ENCODE results near the gene UQCC5. TPM values are rescaled to one million over a fixed set of nuclear protein-coding genes. Genes with fewer than 3 reads are reported as not detected.

Gene UQCC5, protein sequence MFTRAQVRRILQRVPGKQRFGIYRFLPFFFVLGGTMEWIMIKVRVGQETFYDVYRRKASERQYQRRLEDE
- total RNA-seq = 18.4 and 18.6 TPM in 2 replicates
- long read RNA-seq, partial matches to known transcripts = 0 of 5 reads
- long read RNA-seq, other reads (novel, unspliced or antisense) = 1 of 5 reads

DNA sequence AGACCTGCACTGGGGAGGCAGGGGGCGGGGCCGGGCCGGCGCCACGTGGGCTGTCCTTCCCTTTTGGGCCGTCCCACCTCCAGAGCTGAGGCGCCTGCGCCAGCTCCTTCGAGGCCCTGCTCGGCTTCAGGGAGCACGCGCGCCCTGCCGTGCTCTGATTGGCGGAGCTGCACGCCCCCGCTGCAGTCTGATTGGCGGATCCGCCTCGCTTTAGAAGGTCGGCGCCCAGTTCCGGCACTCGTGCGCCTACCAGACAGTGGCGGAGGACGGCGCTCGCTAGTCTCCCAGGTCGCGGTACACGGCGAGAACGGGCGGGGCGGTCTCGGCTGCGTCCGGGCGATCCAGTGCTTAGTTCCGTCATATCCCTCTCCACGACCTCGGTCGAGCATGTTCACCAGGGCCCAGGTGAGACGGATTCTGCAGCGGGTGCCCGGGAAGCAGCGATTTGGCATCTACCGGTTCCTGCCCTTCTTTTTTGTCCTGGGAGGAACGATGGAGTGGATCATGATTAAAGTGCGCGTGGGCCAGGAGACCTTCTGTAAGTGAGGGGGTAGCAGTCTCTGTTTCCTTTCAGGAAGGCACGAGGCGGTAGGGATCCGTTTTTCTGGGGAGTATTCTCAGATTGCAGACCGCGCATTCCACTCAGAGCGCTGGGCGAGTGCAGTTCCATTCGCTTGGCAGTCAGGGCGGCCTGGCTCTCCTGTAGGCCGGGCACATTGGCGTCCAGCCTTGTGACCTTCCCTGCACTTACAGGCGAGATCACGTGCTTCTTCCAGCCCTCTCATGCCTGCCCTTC is at the start of gene UQCC5:
TSS of gene UQCC5 (plus strand) at position 237 of the 796 bp plus-strand sequence. CDS start at position 388, 151 bp downstream.
- H3K36me3 Mint-ChIP-seq (ENCODE audit: unreplicated experiment) = peaks cover 17% of the 10 kb centered on the region
- TF ChIP-seq, protein P1, sequence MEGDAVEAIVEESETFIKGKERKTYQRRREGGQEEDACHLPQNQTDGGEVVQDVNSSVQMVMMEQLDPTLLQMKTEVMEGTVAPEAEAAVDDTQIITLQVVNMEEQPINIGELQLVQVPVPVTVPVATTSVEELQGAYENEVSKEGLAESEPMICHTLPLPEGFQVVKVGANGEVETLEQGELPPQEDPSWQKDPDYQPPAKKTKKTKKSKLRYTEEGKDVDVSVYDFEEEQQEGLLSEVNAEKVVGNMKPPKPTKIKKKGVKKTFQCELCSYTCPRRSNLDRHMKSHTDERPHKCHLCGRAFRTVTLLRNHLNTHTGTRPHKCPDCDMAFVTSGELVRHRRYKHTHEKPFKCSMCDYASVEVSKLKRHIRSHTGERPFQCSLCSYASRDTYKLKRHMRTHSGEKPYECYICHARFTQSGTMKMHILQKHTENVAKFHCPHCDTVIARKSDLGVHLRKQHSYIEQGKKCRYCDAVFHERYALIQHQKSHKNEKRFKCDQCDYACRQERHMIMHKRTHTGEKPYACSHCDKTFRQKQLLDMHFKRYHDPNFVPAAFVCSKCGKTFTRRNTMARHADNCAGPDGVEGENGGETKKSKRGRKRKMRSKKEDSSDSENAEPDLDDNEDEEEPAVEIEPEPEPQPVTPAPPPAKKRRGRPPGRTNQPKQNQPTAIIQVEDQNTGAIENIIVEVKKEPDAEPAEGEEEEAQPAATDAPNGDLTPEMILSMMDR (IDR thresholded peaks at IDR 0.05) = no peak
- peak within 1 kb of the TSS; percentile 98 for H3K27ac Mint-ChIP-seq (ENCODE audit: unreplicated experiment)
- H3K4me1 Mint-ChIP-seq (ENCODE audit: unreplicated experiment) = peaks cover 48% of the 10 kb centered on the region
- H3K9me3 Mint-ChIP-seq (ENCODE audit: unreplicated experiment) = no peaks in the 10 kb centered on the region
- peak within 1 kb of the TSS; percentile 99 for H3K4me3 Mint-ChIP-seq (ENCODE audit: unreplicated experiment)
- peak; percentile 99 for DNase-seq (ENCODE audit: extremely low spot score, unreplicated experiment)
- H3K27me3 Mint-ChIP-seq (ENCODE audit: unreplicated experiment) = no peaks in the 10 kb centered on the region

DNA sequence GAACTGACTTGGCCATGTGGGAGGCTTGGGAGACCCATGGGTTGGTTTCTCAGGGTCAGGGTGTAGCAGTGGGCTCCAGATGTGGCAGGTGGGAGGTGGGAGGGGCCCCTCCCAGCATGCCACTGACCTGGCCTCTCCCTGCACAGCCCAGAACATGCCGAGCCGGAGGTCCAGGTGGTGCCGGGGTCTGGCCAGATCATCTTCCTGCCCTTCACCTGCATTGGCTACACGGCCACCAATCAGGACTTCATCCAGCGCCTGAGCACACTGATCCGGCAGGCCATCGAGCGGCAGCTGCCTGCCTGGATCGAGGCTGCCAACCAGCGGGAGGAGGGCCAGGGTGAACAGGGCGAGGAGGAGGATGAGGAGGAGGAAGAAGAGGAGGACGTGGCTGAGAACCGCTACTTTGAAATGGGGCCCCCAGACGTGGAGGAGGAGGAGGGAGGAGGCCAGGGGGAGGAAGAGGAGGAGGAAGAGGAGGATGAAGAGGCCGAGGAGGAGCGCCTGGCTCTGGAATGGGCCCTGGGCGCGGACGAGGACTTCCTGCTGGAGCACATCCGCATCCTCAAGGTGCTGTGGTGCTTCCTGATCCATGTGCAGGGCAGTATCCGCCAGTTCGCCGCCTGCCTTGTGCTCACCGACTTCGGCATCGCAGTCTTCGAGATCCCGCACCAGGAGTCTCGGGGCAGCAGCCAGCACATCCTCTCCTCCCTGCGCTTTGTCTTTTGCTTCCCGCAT is 49.2 kb upstream of the UQCC5 start:
- TF ChIP-seq, protein P1 (IDR thresholded peaks at IDR 0.05) = no peak
- H3K4me3 Mint-ChIP-seq (ENCODE audit: unreplicated experiment) = no peak overlapping the region
- no peaks in the 10 kb centered on the region for H3K27me3 Mint-ChIP-seq (ENCODE audit: unreplicated experiment)
- H3K9me3 Mint-ChIP-seq (ENCODE audit: unreplicated experiment) = no peaks in the 10 kb centered on the region
- no peak for DNase-seq (ENCODE audit: extremely low spot score, unreplicated experiment)
- peaks cover 37% of the 10 kb centered on the region for H3K36me3 Mint-ChIP-seq (ENCODE audit: unreplicated experiment)
- no peak overlapping the region for H3K27ac Mint-ChIP-seq (ENCODE audit: unreplicated experiment)
- peaks cover 12% of the 10 kb centered on the region for H3K4me1 Mint-ChIP-seq (ENCODE audit: unreplicated experiment)

DNA sequence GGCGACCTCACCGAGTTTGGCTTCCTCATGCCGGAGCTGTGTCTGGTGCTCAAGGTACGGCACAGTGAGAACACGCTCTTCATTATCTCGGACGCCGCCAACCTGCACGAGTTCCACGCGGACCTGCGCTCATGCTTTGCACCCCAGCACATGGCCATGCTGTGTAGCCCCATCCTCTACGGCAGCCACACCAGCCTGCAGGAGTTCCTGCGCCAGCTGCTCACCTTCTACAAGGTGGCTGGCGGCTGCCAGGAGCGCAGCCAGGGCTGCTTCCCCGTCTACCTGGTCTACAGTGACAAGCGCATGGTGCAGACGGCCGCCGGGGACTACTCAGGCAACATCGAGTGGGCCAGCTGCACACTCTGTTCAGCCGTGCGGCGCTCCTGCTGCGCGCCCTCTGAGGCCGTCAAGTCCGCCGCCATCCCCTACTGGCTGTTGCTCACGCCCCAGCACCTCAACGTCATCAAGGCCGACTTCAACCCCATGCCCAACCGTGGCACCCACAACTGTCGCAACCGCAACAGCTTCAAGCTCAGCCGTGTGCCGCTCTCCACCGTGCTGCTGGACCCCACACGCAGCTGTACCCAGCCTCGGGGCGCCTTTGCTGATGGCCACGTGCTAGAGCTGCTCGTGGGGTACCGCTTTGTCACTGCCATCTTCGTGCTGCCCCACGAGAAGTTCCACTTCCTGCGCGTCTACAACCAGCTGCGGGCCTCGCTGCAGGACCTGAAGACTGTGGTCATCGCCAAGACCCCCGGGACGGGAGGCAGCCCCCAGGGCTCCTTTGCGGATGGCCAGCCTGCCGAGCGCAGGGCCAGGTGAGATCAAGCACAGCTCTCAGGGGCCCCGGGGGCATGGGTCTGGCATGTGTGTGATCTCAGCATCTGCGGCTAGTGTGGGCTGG is 48.4 kb upstream of the UQCC5 start:
- Mint-ChIP-seq H3K36me3 (ENCODE audit: unreplicated experiment) (peaks cover 38% of the 10 kb centered on the region), H3K4me1 (ENCODE audit: unreplicated experiment) (peaks cover 18% of the 10 kb centered on the region), H3K27me3 (ENCODE audit: unreplicated experiment) (no peaks in the 10 kb centered on the region), H3K4me3 (ENCODE audit: unreplicated experiment) (no peak overlapping the region), H3K9me3 (ENCODE audit: unreplicated experiment) (no peaks in the 10 kb centered on the region), H3K27ac (ENCODE audit: unreplicated experiment) (no peak overlapping the region)
- no peak for DNase-seq (ENCODE audit: extremely low spot score, unreplicated experiment)
- TF ChIP-seq, protein P1 (IDR thresholded peaks at IDR 0.05) = no peak

DNA sequence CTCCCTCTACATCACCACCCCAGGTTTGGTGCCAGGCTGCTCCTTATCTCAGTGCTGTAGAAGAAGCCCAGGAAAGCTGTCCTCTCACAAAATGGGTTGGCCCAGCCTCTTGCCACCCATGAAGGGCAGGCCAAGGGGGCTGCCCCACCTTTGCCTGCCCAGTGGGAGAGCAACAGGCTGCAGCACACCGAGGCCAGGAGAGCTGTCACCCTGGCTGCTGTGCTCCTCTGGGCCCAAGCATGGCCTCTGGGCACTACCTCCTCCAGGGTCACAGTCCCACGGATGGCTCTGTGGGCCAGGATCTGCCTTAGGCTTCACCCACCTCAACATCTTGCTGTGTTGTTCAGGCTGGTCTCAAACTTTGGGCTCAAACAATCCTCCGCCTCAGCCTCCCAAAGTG is 47.7 kb upstream of the UQCC5 start:
- Mint-ChIP-seq H3K27ac (ENCODE audit: unreplicated experiment) (no peak overlapping the region), H3K9me3 (ENCODE audit: unreplicated experiment) (no peaks in the 10 kb centered on the region), H3K4me1 (ENCODE audit: unreplicated experiment) (peaks cover 14% of the 10 kb centered on the region), H3K4me3 (ENCODE audit: unreplicated experiment) (no peak overlapping the region), H3K36me3 (ENCODE audit: unreplicated experiment) (peaks cover 36% of the 10 kb centered on the region), H3K27me3 (ENCODE audit: unreplicated experiment) (no peaks in the 10 kb centered on the region)
- TF ChIP-seq, protein P1 (IDR thresholded peaks at IDR 0.05) = no peak
- DNase-seq (ENCODE audit: extremely low spot score, unreplicated experiment) = no peak
